ENCODE data around the gene CDC16. TPM values are rescaled to one million over a fixed set of nuclear protein-coding genes. Genes with fewer than 3 reads are reported as not detected.
"Not testable (repeated sequence)": the region's sequence is repeated elsewhere in the genome, so short reads cannot be mapped to it uniquely, and the experiment has no call there.

Gene CDC16
- 100 to 1,000 TPM; 109 to 191 (median 123) TPM for polyA plus RNA-seq (ENCODE audit: insufficient read length in 4 of 4)

GRCh38 chr13:114234645-114235421 lies at the start of gene CDC16:
Gene CDC16, plus strand, starts transcription at chr13:114234897. Its CDS starts 188 bp downstream, at chr13:114235085.
- DNase-seq (ENCODE audit: low read depth in 4 of 4, low spot score in 3 of 4): peak; percentile 75 to 87 (median 81)

- DNase-seq (ENCODE audit: low read depth in 4 of 4, low spot score in 3 of 4): no peak
Observed at GRCh38 chr13:114185182-114185971, 49.3 kb upstream of the CDC16 start.

GRCh38 chr13:114194853-114195252 lies 39.8 kb upstream of the CDC16 start:
- DNase-seq (ENCODE audit: low read depth in 4 of 4, low spot score in 3 of 4): no peak

- no peak for DNase-seq (ENCODE audit: low read depth in 4 of 4, low spot score in 3 of 4)
Observed at GRCh38 chr13:114196629-114197028, 38.1 kb upstream of the CDC16 start.

- no peak for DNase-seq (ENCODE audit: low read depth in 4 of 4, low spot score in 3 of 4)
Observed at GRCh38 chr13:114198556-114198955, 36.1 kb upstream of the CDC16 start.

GRCh38 chr13:114199526-114199925 lies 35.2 kb upstream of the CDC16 start:
- DNase-seq (ENCODE audit: low read depth in 4 of 4, low spot score in 3 of 4): not testable (repeated sequence)

GRCh38 chr13:114199954-114200353 lies 34.7 kb upstream of the CDC16 start:
- DNase-seq (ENCODE audit: low read depth in 4 of 4, low spot score in 3 of 4): no peak

GRCh38 chr13:114200399-114200911 lies 34.2 kb upstream of the CDC16 start:
- no peak for DNase-seq (ENCODE audit: low read depth in 4 of 4, low spot score in 3 of 4)

- DNase-seq (ENCODE audit: low read depth in 4 of 4, low spot score in 3 of 4): no peak
Observed at GRCh38 chr13:114202581-114202980, 32.1 kb upstream of the CDC16 start.

- DNase-seq (ENCODE audit: low read depth in 4 of 4, low spot score in 3 of 4): no peak
Observed at GRCh38 chr13:114203536-114203935, 31.2 kb upstream of the CDC16 start.

- no peak for DNase-seq (ENCODE audit: low read depth in 4 of 4, low spot score in 3 of 4)
Observed at GRCh38 chr13:114204894-114205293, 29.8 kb upstream of the CDC16 start.

- DNase-seq (ENCODE audit: low read depth in 4 of 4, low spot score in 3 of 4): no peak
Observed at GRCh38 chr13:114208134-114208533, 26.6 kb upstream of the CDC16 start.

GRCh38 chr13:114211446-114212157 lies 23.1 kb upstream of the CDC16 start:
- DNase-seq (ENCODE audit: low read depth in 4 of 4, low spot score in 3 of 4): no peak

GRCh38 chr13:114212158-114212495 lies 22.6 kb upstream of the CDC16 start:
- no peak for DNase-seq (ENCODE audit: low read depth in 4 of 4, low spot score in 3 of 4)

- DNase-seq (ENCODE audit: low read depth in 4 of 4, low spot score in 3 of 4): no peak
Observed at GRCh38 chr13:114213980-114214379, 20.7 kb upstream of the CDC16 start.

- DNase-seq (ENCODE audit: low read depth in 4 of 4, low spot score in 3 of 4): no peak
Observed at GRCh38 chr13:114219392-114219791, 15.3 kb upstream of the CDC16 start.

- no peak for DNase-seq (ENCODE audit: low read depth in 4 of 4, low spot score in 3 of 4)
Observed at GRCh38 chr13:114222461-114222968, 12.2 kb upstream of the CDC16 start.

GRCh38 chr13:114224201-114224600 lies 10.5 kb upstream of the CDC16 start:
- DNase-seq (ENCODE audit: low read depth in 4 of 4, low spot score in 3 of 4): no peak

- no peak for DNase-seq (ENCODE audit: low read depth in 4 of 4, low spot score in 3 of 4)
Observed at GRCh38 chr13:114225610-114226009, 9.1 kb upstream of the CDC16 start.

GRCh38 chr13:114226088-114226487 lies 8.6 kb upstream of the CDC16 start:
- DNase-seq (ENCODE audit: low read depth in 4 of 4, low spot score in 3 of 4): no peak
